OCI-LY7 (cell line): ENCODE data around the gene EGFL8.

Experiments
- EZH2phosphoT487 ChIP-seq: fragments of 200-600 bp; sonication (generic); IDR thresholded peaks from 2 replicates; pipeline ENCODE4 v1.6.1; 2018; ENCODE audit warnings: low read depth, borderline replicate concordance, mild to moderate bottlenecking, mixed run types, antibody characterized with exemption, low read length, moderate library complexity, mixed read lengths
- TF ChIP-seq, protein P1 (sequence below): fragments of 200-600 bp; sonication (generic); conservative IDR thresholded peaks from 2 replicates; pipeline ENCODE4 v1.5.1; 2014; ENCODE audit warnings: mild to moderate bottlenecking, antibody characterized with exemption, low read length, moderate library complexity, mixed read lengths

GRCh38 chr6:32189069-32189741 is 24.8 kb downstream of the EGFL8 start:
- TF ChIP-seq, protein P1, sequence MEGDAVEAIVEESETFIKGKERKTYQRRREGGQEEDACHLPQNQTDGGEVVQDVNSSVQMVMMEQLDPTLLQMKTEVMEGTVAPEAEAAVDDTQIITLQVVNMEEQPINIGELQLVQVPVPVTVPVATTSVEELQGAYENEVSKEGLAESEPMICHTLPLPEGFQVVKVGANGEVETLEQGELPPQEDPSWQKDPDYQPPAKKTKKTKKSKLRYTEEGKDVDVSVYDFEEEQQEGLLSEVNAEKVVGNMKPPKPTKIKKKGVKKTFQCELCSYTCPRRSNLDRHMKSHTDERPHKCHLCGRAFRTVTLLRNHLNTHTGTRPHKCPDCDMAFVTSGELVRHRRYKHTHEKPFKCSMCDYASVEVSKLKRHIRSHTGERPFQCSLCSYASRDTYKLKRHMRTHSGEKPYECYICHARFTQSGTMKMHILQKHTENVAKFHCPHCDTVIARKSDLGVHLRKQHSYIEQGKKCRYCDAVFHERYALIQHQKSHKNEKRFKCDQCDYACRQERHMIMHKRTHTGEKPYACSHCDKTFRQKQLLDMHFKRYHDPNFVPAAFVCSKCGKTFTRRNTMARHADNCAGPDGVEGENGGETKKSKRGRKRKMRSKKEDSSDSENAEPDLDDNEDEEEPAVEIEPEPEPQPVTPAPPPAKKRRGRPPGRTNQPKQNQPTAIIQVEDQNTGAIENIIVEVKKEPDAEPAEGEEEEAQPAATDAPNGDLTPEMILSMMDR: no peak
- TF ChIP-seq EZH2phosphoT487: no peak
